ENCODE data around the gene TRMO. TPM values are rescaled to one million over a fixed set of nuclear protein-coding genes. Genes with fewer than 3 reads are reported as not detected.

The TRMO gene
- total RNA-seq, 3 donors from 2014 or later, result 29.8 to 46.8 (median 35.4) TPM

- no peak overlapping the region for H3K4me3 ChIP-seq
- no peaks in the 10 kb centered on the region for H3K9me3 ChIP-seq
- DNase-seq (ENCODE audit: low spot score in 2 of 2), result no peak
- H3K27ac ChIP-seq, result no peak overlapping the region
- H3K4me1 ChIP-seq, result no peaks in the 10 kb centered on the region
- no peak for TF ChIP-seq CTCF (IDR thresholded peaks at IDR 0.05)
- no peak for TF ChIP-seq POLR2A (IDR thresholded peaks at IDR 0.05)
- TF ChIP-seq POLR2AphosphoS5 (IDR thresholded peaks at IDR 0.05), result no peak
- intact Hi-C loops (cut with DNase I; ENCODE audit: low total_unique reads), result no loop called here
- no peaks in the 10 kb centered on the region for H3K36me3 ChIP-seq
- peaks cover 0 to 27% of the 10 kb centered on the region in 2 donors for H3K27me3 ChIP-seq
Measured at GRCh38 chr9:97936998-97937397, 14.7 kb upstream of the TRMO start.

GRCh38 chr9:97935276-97935675 is 13.0 kb upstream of the TRMO start:
- H3K27ac ChIP-seq, result no peak overlapping the region
- H3K9me3 ChIP-seq, result no peaks in the 10 kb centered on the region
- peaks cover 0 to 32% of the 10 kb centered on the region in 2 donors for H3K27me3 ChIP-seq
- H3K4me3 ChIP-seq, result no peak overlapping the region
- no peak for DNase-seq (ENCODE audit: low spot score in 2 of 2)
- intact Hi-C loops (cut with DNase I; ENCODE audit: low total_unique reads), result no loop called here
- no peak for TF ChIP-seq CTCF (IDR thresholded peaks at IDR 0.05)
- H3K36me3 ChIP-seq, result no peaks in the 10 kb centered on the region
- no peaks in the 10 kb centered on the region for H3K4me1 ChIP-seq

GRCh38 chr9:97934321-97935115 is 12.2 kb upstream of the TRMO start:
- TF ChIP-seq CTCF (IDR thresholded peaks at IDR 0.05) (no peak), POLR2A (IDR thresholded peaks at IDR 0.05) (no peak), POLR2AphosphoS5 (IDR thresholded peaks at IDR 0.05) (no peak)
- intact Hi-C loops (cut with DNase I; ENCODE audit: low total_unique reads), result no loop called here
- peaks cover 0 to 32% of the 10 kb centered on the region in 2 donors for H3K27me3 ChIP-seq

GRCh38 chr9:97933297-97933998 is 11.1 kb upstream of the TRMO start:
- intact Hi-C loops (cut with DNase I; ENCODE audit: low total_unique reads), result no loop called here
- no peak for TF ChIP-seq POLR2A (IDR thresholded peaks at IDR 0.05)
- no peak for TF ChIP-seq POLR2AphosphoS5 (IDR thresholded peaks at IDR 0.05)
- Histone ChIP-seq H3K27ac (no peak overlapping the region), H3K9me3 (no peaks in the 10 kb centered on the region), H3K36me3 (no peaks in the 10 kb centered on the region), H3K27me3 (peaks cover 0 to 32% of the 10 kb centered on the region in 2 donors), H3K4me3 (no peak overlapping the region), H3K4me1 (no peaks in the 10 kb centered on the region)
- DNase-seq (ENCODE audit: low spot score in 2 of 2), result no peak

More at GRCh38 chr9:97934321-97935115, 12.2 kb upstream of the TRMO start:
- no peak for DNase-seq (ENCODE audit: low spot score in 2 of 2)
- H3K36me3 ChIP-seq, result no peaks in the 10 kb centered on the region
- H3K9me3 ChIP-seq, result no peaks in the 10 kb centered on the region
- no peak overlapping the region for H3K27ac ChIP-seq
- no peaks in the 10 kb centered on the region for H3K4me1 ChIP-seq
- no peak overlapping the region for H3K4me3 ChIP-seq

DNA sequence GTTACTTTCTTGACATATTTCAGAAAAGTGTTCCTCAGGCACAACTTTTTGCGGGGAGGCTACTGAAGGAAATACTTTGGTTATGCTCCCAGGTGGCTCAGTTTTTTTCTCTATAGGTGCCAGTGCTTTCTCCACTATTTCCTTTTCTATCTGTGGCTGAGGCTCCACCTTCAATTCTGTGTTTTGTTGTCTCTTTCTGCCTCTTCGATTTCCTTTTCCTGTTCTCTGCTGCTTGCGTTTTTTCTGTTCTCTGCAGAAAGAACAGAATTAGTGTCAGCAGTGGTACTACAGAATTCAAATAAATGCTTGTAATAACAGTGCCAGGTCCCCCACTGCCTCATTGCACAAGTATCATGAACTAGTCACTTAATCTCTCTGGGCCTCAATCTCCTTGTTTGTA is 8.7 kb upstream of the TRMO start:
- no peak for TF ChIP-seq POLR2A (IDR thresholded peaks at IDR 0.05)
- TF ChIP-seq CTCF (IDR thresholded peaks at IDR 0.05), result no peak
- TF ChIP-seq POLR2AphosphoS5 (IDR thresholded peaks at IDR 0.05), result no peak
- Histone ChIP-seq H3K27me3 (peaks cover 0 to 24% of the 10 kb centered on the region in 2 donors), H3K4me1 (no peaks in the 10 kb centered on the region), H3K27ac (no peak overlapping the region), H3K4me3 (no peak overlapping the region), H3K9me3 (no peaks in the 10 kb centered on the region), H3K36me3 (no peaks in the 10 kb centered on the region)
- intact Hi-C loops (cut with DNase I; ENCODE audit: low total_unique reads), result no loop called here
- DNase-seq (ENCODE audit: low spot score in 2 of 2), result no peak

All from breast epithelium (tissue), 4 donors.